NCI-H526 treated with DMSO at 0.1 percent for 48 hours (cell line): ENCODE data around the gene MCFD2.
"Not testable (repeated sequence)": the region's sequence is repeated elsewhere in the genome, so short reads cannot be mapped to it uniquely, and the experiment has no call there.

ENCODE experiments used
- DNase-seq: peaks from one replicate; lab custom pipeline; 2025; lab: John Stamatoyannopoulos, UW

MCFD2 gene

DNA sequence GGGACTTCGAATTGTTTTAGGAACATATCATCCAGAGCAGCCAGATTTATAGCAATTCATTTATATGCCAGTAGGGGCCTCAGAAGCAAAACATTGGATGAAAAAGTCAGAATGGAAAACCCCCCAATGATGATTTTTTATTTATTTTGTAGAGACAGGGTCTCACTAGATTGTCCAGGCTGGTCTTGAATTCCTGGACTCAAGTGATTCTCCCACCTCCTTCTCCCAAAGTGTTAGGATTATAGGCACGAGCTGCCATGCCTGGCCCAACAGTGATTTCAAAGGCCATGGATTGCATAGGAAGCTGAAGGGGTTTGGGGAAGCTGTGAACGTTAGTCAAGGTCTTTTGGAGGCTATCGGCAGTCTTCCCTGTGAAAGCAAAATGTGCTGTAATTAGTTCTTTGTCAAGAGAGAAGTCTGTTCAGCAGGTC, 21.9 kb upstream of the MCFD2 start:
- DNase-seq, result no peak

DNA sequence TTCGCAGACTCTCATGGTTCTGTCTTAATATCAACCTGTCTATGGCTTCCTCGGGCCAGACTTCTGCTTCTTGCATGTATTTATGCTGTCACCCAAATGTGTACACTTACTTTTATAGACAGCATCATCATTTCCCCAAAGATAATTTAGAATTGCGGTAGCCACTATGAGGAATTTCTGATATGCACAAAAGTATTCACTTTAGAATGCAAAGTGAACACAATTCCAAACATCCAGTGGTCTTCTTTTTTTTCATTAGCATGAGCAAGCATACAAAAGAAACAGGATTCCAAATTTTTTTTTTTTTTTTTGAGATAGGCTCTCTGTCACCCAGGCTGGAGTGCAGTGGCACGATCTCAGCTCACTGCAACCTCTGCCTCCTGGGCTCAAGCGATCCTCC, 21.0 kb upstream of the MCFD2 start:
- DNase-seq, result no peak

DNA sequence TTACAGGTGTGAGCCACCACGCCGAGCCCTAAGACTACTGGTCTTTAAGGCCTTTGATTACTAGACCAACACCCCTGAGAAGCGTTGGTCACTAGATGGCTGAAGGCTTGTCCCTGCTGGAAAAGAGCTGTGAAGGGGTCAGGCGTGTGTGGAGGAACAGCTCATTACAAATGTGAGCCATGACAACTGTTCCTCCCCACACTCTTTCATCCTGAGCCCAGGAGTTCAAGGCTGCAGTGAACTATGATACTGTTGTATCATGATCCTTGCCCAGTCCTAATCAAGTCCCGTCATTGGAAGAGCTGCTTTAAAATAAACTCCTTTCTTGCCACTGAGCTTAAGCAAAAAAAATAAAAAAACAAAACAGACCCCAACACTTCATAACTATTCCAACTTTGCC, 19.5 kb upstream of the MCFD2 start:
- no peak for DNase-seq

DNA sequence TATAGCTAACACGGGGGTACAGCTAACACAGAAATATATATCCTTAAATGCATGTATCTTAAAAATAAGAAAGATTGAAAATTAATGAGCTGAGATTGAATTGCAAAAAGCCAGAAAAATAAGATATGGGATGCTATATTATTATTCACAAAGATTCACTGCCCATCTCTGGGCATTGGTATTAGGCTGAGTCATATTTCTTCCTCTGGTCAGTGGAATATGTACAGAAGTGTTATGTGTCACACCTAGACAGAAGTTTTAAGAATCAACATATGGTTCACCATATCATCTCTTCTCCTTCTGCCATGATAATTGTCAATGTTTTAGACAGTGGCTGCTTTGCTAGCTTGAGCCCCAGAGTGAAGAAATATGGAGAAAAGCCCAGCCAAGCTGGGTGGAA, 14.0 kb upstream of the MCFD2 start:
- no peak for DNase-seq

DNA sequence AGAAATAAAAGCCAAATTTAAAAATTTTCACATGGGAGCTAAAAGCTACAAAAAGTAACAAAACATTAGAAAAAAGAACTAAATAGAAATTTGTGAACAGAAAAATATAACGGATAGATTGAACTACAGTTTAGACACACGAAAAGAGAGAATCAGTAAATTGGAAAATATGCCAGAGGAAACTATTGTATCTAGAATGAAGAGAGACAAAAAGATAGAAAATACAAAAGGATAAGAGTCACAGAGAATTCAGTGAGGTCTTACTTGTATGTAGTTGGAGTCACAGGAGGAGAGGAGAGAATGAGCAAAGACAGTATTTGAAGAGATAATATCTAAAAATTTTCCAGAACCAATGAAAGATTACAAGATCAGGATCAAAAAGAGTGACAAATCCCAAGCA, 11.3 kb upstream of the MCFD2 start:
- DNase-seq, result no peak

DNA sequence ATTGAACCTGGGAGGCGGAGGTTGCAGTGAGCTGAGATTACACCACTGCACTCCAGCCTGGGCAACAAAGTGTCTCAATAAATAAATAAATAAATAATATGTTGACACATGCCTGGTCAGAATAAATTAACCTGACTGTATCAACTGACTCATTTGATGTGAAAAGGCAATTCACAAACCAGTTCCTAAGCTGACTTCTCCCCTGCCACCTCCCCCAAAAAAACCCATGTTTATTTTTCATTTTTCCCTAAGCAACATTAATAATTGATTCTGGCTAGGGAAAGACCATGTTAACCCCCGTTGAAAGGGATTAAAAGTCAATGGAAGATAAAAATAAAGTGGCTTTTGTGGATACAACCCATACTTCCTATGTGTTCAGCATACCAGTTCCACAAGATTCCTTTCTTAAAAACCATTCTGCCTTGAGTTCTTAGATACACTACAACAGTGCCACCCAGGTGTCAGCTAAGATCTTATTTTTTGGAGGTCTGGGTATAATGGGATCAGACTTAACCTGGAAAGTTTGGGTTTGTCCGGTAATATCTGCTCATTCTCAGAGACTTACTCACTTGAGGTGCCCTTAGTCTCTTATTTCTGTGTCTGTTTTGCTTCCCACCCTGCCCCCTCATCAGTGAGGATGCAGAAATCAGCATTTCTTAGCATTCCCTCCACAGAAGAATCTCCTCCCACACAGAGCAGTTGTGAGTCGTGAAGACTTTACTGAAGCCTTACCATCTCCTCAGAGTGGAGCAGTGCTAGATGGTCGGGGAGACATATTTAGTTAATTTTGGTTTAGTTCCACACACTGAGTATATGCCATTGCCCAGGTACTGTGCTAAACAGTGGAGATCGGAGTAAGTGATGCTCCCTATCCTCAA, 10.1 kb upstream of the MCFD2 start:
- DNase-seq, result no peak

DNA sequence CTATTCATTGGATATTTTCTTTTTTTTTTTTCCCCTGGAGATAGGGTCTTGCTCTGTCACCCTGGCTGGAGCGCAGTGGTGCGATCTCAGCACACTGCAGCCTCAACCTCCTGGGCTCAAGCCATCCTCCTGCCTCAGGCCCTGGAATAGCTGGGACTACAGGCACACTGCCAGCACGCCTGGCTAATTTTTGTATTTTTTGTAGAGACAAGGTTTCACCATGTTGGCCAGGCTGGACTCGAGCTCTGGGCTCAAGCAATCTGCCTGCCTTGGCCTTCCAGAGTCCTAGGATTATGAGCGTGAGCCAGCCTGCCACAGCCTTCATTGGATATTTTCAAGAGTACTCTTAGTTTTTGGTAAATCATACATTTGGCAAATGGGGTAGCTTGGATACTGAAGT, 9.0 kb upstream of the MCFD2 start:
- no peak for DNase-seq

DNA sequence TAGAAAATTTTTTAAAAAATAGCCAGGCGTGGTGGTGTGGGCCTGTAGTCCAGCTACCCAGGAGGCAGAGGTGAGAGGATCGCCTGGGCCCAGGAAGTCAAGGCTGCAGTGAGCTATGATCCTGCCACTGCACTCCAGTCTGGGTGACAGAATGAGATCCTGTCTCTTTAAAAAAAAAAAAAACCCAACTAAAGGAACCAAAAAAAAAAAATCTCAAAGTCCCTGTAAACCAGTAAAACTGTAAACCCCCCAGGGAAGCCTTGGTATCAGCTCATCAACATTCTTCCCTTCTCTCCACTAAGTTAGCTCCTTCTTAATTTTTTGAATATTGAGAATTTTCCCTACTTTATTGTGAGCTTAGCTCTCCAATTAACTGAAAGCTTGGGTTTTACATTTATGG, 8.4 kb upstream of the MCFD2 start:
- no peak for DNase-seq

DNA sequence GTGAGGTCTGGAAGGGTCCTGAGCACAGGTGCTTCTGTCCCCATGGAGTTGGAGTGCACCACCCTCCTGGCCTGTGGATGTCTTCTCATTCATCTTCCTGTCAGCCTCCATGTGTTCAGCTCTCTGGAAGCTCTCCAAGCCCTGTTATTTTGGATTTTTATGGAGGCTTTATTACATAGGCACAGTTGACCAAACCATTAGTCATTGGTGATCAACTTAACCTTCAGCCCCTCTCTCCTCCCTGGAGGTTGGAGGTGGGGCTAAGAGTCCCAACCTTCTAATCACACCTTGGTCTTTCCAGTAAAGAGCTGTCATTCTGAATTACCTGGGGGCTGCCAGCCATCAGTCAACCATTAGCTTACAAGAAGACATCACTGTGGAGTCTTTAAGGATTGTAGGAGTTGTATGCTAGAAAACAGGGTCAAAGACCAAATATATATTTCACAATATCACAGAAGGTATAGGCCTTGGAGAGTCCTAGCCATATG, 7.5 kb upstream of the MCFD2 start:
- no peak for DNase-seq

DNA sequence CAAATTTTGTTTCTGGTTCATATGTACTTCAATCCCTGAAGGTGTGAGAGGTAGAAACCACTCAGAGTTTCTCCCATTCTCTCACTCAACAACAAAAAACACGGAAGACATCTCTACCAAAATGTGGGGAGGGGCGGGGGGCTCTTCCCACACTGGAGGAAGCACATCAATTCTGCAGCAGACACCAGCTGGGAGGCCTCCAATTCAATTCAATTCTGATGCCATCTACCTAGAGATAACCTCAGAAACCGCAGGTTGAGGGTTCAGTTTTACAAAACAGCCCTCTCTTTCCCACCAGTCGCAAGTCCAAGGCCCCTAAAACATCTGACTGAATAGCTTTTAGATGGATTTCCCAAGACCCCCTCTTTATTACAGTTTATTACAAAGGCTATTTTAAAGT, 7.0 kb upstream of the MCFD2 start:
- no peak for DNase-seq

DNA sequence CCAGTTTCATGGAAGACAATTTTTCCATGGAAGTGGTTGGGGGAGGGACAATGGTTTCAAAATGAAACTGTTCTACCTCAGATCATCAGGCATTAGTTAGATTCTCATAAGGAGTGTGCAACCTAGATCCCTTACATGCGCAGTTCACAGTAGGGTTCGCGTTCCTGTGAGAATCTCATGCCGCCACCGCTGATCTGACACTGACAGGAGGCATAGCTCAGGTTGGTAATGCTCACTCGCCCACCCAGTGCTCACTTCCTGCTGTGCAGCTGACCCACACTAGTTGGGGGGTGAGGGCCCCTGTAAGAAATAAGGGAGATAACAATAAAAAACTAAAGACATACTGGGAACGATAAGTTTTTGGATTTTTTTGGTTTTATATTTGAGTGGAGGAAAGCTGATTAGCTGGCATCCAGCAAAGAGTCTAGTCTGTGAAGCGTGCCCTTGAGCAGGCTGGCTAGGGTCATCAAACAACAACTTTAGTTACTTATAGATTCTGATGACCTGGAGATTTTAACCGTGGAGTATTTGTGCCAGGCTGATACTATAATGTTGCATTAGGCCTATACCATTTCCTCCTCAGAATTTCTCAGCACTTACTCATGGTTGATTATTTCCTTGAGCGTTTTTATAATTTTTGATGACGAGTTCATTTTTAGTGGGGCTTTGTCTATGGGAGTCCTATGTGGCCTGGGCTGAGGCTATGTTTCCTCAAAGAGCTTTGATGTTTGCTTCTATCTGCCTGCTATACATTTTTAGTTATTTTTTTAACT, 6.3 kb upstream of the MCFD2 start:
- no peak for DNase-seq

DNA sequence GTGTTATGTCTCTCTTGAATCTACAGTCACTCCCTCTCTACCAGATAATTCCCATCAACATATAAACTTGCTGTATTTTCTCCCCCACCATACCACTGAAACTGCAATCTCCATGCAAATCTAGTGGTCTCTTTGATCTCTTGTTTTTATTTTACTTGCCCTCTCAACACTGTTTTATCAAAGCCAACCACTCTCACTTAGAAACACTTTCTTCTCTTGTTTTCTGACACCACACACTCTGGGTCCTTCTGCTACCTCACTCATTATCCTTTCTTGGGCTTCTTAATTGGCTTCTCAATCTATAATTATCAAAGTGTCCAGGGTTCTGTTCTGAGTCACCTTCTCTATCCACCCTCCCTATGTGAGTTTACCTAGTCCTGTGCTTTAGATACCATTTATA, 2.0 kb upstream of the MCFD2 start:
- DNase-seq, result peak; percentile 49

DNA sequence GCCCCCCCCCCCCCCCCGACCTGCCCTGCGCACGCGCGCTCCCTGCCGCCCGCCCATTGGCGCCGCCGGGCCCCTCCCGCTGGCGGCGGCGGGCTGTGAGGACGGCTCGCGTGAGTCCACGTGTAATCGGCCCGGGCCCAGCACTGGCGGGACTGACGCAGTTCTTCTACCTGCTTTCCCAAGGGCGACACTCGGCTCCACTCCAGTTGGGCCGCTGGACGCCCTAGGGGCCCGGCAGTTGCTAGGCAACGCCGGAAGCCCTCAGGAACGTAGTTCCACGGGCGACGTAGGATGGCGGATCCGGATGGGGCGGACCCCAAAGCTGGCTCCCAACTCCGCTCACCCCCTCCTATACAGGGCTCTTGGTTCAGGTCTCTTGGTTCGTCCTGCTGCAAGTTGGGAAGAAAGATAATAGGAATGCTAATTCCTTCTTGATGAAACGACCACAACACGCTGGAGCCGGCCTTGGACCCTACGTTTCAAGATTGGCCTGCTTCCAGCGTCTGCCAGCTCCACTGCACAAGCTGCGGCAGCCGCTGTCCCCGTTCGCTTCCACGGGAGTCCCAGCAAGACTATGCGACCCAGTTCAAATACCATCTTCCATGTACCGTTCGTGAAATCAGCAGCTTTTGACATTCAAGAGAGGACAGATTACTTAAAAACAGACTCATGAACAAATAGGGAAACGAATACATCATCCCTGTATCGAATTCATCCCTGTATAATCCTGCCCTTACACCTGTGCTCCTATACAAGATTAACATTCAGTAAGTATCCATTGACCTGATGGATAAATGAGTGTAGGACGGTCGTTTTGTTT, 415 bp upstream of the MCFD2 start:
- peak; percentile 76 for DNase-seq

DNA sequence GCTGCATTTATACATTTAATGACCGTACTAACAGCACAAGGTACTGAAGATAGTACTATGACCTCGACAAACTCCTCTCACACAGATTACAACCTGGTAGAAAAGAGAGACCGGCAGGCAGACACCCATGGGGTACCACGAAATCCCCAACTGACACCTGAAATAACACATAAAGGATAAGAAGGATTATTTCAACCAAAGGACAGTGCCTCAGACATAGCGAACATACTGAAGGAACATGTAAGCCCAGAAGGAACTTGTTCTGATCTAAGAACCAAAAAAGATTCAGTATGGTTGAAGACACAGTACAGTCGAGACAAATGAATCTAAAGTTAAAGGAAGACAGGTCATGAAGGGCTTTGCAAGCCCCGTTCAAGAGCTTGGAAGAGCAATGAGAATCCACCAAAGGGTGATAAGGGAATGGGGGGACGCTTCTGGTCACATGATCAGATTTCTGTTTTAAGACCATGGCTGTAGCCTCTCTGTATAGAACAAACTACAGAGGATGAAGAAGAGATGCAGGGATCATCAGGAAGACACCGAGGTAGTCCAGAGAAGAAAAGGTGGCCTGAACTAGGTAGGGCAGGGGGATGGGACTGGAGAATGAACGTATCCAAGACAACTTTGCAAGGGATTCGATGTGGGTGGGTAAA, 902 bp downstream of the MCFD2 start:
- DNase-seq, result no peak

DNA sequence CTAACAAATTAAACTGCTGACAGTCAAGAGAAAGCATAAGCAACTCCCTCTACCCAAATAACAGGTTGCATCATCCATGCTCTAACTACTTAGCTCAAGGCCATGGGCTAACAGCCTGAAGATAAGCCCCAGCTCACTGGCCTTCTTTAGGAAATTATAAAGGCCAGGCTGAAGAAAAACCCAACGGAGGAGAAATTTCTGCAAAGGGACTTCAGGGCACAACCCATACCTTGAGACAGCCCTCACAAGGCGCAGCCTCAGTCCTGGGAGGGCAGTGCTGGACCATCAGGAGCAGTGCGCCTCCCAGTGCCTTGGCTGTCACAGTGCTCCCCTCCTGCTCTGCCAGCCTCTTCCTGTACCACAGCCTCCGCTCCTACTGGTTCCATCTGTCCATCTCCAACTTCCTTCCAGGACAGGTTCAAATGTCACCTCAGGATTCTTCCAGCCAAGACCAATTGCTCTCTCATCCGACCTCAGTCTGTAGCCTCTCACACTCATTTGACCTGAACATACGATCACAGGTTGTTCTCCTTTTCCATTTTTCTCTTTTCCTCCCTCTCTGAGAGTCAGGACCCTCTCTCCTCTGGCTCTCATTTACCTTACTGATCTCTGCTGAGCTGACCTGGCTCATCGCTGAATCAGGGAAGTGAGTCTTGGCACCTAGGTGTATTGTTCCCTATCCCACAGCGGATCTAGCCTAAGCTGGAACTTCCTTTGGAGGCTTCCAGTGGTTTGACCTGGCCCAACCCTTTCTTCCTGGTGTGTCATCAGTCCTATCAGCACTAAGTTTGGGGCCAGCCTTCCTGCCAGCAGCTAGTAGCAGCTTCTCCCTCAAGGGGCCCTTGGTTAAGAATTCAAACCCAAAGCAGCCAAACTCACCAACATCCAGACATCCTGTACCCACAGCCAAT, 1.9 kb downstream of the MCFD2 start:
- no peak for DNase-seq

DNA sequence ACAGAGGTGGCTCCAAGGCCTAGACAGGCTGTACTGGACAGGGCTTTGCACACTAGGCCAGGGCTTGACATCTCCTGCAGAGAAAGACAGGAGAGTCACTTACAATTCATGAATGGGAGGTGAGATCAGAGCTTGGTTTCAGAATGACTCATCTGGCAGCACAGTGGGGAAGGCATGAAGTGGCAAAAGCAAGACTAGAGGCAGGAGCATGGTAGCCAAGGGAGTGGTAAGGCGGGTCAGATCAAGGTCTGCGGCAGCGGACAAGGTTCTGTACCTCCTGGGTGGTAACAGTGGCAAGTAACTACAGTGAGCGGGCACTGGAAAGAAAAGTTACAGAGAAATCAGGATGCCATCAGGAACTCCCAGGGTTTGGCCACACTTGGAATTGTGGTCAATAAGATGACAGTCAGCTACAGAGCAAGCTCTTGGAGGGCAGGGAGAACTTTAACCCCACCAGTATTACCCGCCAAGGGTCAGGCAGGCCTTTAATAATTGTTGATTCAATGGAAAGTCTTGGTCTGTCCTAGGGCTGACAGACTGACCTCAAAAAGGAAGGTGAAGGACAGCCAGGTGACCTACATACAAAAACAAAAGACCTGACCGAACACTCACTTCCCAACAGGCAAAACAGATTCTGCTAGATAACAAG, 5.7 kb downstream of the MCFD2 start:
- DNase-seq, result no peak

DNA sequence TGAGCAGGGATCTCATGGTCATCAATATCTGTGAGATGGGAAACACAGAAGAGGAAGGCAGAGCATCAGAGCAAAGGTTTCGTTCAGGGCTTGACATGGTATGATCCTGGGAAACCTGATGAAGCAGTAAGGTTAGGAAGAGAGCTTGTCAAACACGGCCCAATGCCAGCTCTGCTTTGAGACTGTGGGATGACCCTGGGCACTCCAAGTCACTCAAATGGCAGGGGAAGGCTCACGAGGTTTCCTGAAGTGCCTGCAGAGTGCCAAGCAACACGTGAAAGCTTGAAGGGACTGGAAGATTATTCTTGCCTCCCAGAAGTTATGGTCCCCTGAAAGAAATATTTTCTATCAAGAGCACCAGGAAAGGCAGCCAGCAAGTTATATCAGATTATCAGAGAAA, 6.5 kb downstream of the MCFD2 start:
- DNase-seq, result no peak

DNA sequence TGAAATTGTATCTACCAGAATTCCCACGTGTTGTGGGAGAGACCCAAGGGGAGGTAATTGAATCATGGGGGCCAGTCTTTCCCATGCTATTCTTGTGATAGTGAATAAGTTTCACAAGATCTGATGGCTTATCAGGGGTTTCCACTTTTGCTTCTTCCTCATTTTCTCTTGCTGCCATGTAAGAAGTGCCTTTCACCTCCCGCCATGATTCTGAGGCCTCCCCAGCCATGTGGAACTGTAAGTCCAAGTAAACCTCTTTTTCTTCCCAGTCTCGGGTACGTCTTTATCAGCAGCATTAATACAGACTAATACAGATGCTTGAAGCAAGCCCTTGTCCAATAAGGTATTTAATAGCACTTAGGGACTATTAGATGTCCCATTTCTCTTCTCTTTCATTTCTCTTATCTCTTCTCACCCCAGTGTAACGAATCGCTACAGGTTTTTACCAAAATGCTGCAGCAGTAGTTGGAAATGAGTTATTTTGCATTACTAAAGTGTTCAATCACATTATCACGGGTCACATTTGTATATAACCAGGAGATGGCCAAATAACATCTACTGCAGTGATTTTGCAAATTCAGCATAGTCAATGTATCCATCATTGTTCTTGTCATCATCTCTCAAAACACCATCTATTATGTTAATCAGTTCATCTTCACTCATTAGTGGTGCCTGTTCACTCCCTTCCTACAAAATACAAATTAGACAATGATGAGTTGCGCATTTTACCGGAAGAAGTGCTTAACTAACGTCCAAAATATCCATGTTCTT, 10.5 kb downstream of the MCFD2 start:
- not testable (repeated sequence) for DNase-seq

DNA sequence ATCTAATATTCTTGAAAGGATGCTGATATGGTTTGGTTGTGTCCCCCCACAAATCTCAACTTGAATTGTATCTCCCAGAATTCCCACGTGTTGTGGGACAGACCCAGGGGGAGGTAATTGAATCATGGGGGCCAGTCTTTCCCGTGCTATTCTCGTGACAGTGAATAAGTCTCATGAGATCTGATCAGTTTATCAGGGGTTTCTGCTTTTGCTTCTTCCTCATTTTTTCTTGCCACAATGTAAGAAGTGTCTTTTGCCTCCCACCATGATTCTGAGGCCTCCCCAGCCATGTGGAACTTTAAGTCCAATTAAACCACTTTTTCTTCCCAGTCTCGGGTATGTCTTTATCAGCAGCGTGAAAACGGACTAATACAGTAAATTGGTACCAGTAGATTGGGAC, 12.6 kb downstream of the MCFD2 start:
- not testable (repeated sequence) for DNase-seq
